HAP-1 (cell line): ENCODE results near the gene CCDC78.
"Not testable (repeated sequence)": the region's sequence is repeated elsewhere in the genome, so short reads cannot be mapped to it uniquely, and the experiment has no call there.

ENCODE experiments used
- DNase-seq, 2 experiments: peaks; one replicate each; pipeline ENCODE4 v3.0.0-alpha.2; 2016 to 2020; ENCODE audit warnings: low spot score in 2 of 2
- H3K27me3 ChIP-seq: fragments of 250-450 bp; sonication (Bioruptor Pico); 2 replicates; pipeline ENCODE4 v1.5.1; 2020; ENCODE audit warnings: low read depth, mild to moderate bottlenecking, moderate library complexity
- H3K36me3 ChIP-seq: fragments of 250-450 bp; sonication (Bioruptor Pico); replicated peaks from 2 replicates; pipeline ENCODE4 v1.5.1; 2020; ENCODE audit warnings: mild to moderate bottlenecking
- H3K4me1 ChIP-seq: fragments of 250-450 bp; sonication (Bioruptor Pico); 2 replicates; pipeline ENCODE4 v1.5.1; 2020; ENCODE audit warnings: mild to moderate bottlenecking
- H3K4me3 ChIP-seq: fragments of 250-450 bp; sonication (Bioruptor Pico); 2 replicates; pipeline ENCODE4 v1.5.1; 2020; ENCODE audit warnings: mild to moderate bottlenecking, moderate library complexity
- H3K9me3 ChIP-seq: fragments of 250-450 bp; sonication (Bioruptor Pico); 2 replicates; pipeline ENCODE4 v1.5.1; 2020; ENCODE audit warnings: mild to moderate bottlenecking, moderate library complexity
- in situ Hi-C: fragments of 300-500 bp; cut with MboI; formaldehyde crosslinking; loops from 3 replicates; pipeline ENCODE4 v1.14.3; 2020; ENCODE audit warnings: low sequenced_read_pairs, inconsistent platforms, mixed read lengths

The CCDC78 gene

DNA sequence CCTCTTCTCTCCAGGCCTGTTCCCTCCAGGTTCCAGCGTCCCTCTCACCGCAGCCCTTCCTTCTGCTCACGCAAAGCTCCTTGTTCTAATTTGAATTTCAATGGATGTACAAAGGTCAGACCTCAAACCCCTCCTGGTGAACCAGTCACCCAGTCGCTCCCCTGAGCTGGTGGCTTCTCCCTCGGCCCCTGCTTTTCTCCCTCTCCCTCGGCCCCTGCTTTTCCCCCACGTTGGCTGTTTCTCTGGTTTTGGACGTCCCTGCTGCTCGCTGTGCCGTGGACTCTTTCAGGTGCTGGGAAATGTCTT, 25.7 kb upstream of the CCDC78 start:
- peak; percentile 63 to 68 for DNase-seq
- Histone ChIP-seq H3K4me1 (peaks cover 11% of the 10 kb centered on the region), H3K36me3 (no peaks in the 10 kb centered on the region), H3K4me3 (no peak overlapping the region), H3K27me3 (no peaks in the 10 kb centered on the region), H3K9me3 (no peaks in the 10 kb centered on the region; the same call in 1 of the 2 replicates)
- in situ Hi-C loops: no loop called here

- in situ Hi-C loops: no loop called here
- Histone ChIP-seq H3K36me3 (no peaks in the 10 kb centered on the region), H3K27me3 (no peaks in the 10 kb centered on the region), H3K9me3 (no peaks in the 10 kb centered on the region; the same call in 1 of the 2 replicates), H3K4me1 (peaks cover 11% of the 10 kb centered on the region), H3K4me3 (no peak overlapping the region)
- DNase-seq: no peak
Measured at GRCh38 chr16:751152-752006, 25.1 kb upstream of the CCDC78 start.

DNA sequence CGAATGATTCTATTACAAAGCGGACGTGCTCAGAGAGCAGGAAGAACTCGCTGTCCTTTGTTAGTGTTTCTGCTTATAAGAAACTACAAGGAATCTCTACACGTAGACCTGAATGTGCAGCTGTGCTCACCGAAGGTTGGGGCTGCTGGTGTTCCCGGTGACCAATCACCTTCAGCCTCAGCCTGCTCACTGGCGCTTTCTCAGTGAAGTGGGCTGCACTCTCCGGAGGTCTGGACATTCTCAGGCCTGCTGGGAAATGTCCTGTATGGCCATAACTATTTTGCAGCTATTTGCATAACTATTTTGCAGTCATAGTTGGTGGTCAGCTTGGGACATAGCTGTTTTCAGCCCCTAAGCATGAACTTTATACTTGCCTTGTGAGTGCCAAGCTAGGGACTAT, 24.2 kb upstream of the CCDC78 start:
- Histone ChIP-seq H3K4me3 (no peak overlapping the region), H3K4me1 (peaks cover 11% of the 10 kb centered on the region), H3K9me3 (no peaks in the 10 kb centered on the region), H3K36me3 (no peaks in the 10 kb centered on the region), H3K27me3 (no peaks in the 10 kb centered on the region)
- in situ Hi-C loops: no loop called here
- no peak for DNase-seq

DNA sequence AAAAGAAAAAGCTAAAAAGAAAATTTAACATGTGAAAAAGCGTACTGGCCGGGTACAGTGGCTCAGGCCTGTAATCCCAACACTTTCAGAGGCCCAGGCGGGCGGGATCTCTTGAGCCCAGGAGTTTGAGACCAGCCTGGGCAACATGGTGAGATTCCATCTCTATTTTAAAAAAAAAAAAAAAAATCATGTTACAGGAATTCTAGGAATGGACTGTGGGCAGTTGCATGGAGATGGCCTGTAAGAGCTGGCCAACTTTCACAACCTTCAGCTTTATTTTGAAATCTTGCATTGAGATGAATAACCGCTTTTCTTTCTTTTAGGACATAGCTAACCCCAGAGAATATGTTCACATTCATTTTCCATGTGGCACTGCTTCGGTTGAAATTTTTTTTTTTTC, 22.8 kb upstream of the CCDC78 start:
- Histone ChIP-seq H3K4me3 (no peak overlapping the region), H3K27me3 (no peaks in the 10 kb centered on the region), H3K36me3 (no peaks in the 10 kb centered on the region), H3K9me3 (no peaks in the 10 kb centered on the region), H3K4me1 (peaks cover 11% of the 10 kb centered on the region)
- DNase-seq: no peak
- in situ Hi-C loops: no loop called here

DNA sequence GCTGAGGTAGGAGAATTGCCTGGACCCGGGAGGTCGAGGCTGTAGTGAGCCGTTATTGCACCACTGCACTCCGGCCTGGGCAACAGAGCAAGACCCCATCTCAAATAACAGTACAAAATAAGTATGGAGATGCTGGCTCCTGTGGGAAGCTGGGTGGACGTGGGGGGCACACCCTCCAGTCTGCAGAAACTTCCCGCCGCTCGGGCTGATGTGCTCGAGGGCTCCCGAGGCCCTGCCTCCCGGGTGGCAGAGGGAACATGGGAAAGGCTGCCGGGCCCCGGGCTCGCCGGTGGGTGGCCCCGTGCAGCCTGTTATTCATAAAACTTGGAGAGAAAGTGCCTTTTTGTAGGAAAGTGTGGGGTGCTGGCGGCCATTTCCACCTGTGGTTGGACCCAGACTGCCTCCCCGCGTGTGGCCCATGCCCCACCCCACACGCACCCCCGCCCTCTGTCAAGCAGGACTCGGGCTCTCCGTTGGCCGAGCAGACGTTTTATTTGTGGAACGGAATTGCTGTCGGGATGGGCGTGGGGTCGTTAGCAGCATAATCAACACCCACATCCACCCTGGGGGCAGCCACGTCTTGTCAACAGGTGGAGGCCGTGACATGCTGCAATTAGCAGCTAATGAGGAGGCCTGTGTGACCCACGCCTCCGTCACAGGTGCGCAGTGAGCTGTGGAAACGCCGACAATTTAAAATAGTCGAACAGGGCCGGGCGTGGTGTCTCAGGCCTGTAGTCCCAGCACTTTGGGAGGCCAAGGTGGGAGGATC, 21.9 kb upstream of the CCDC78 start:
- H3K4me1 ChIP-seq: peaks cover 11% of the 10 kb centered on the region
- H3K4me3 ChIP-seq: no peak overlapping the region
- H3K9me3 ChIP-seq: no peaks in the 10 kb centered on the region
- no peaks in the 10 kb centered on the region for H3K36me3 ChIP-seq
- DNase-seq: no peak
- H3K27me3 ChIP-seq: no peaks in the 10 kb centered on the region
- in situ Hi-C loops: no loop called here

- H3K27me3 ChIP-seq: no peaks in the 10 kb centered on the region
- H3K4me1 ChIP-seq: peaks cover 2% of the 10 kb centered on the region
- H3K9me3 ChIP-seq: no peaks in the 10 kb centered on the region
- DNase-seq: no peak
- H3K36me3 ChIP-seq: no peaks in the 10 kb centered on the region
- in situ Hi-C loops: no loop called here
- no peak overlapping the region for H3K4me3 ChIP-seq
Measured at GRCh38 chr16:746637-747036, 20.4 kb upstream of the CCDC78 start.

DNA sequence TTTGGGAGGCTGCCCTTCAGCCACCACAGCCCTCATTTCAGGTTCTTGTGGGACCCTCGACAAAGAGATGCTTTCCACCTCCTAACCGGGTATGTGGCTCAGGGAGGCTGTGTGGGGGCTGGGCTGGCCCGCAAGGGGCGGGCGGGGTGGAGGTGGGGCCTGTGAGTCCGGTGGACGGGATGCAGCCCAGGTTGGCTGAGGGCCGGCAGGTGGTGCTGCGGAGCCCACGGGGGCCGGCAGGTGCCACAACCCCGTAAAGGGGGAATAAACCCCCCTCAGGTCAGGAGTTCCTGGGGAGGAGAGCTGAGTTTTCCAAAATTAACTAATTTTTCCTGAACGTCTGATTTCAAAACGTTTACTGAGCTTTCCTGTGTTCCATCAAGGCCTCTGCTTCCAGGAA, 19.5 kb upstream of the CCDC78 start:
- H3K9me3 ChIP-seq: no peaks in the 10 kb centered on the region
- no peaks in the 10 kb centered on the region for H3K36me3 ChIP-seq
- H3K27me3 ChIP-seq: no peaks in the 10 kb centered on the region
- peaks cover 3% of the 10 kb centered on the region for H3K4me1 ChIP-seq
- DNase-seq: peak; percentile 31 to 81
- H3K4me3 ChIP-seq: no peak overlapping the region
- in situ Hi-C loops: no loop called here

GRCh38 chr16:743794-744500, 17.7 kb upstream of the CCDC78 start:
- no peaks in the 10 kb centered on the region for H3K27me3 ChIP-seq
- no peaks in the 10 kb centered on the region for H3K9me3 ChIP-seq
- H3K4me3 ChIP-seq: no peak overlapping the region
- DNase-seq: peak in 1 of 2 experiments; percentile 41
- in situ Hi-C loops: no loop called here
- H3K4me1 ChIP-seq: peaks cover 6% of the 10 kb centered on the region
- H3K36me3 ChIP-seq: peaks cover 3% of the 10 kb centered on the region

GRCh38 chr16:742894-743293, 16.7 kb upstream of the CCDC78 start:
- H3K27me3 ChIP-seq, H3K4me3 ChIP-seq, H3K36me3 ChIP-seq, H3K4me1 ChIP-seq, in situ Hi-C loops, DNase-seq, H3K9me3 ChIP-seq: not testable (repeated sequence)

DNA sequence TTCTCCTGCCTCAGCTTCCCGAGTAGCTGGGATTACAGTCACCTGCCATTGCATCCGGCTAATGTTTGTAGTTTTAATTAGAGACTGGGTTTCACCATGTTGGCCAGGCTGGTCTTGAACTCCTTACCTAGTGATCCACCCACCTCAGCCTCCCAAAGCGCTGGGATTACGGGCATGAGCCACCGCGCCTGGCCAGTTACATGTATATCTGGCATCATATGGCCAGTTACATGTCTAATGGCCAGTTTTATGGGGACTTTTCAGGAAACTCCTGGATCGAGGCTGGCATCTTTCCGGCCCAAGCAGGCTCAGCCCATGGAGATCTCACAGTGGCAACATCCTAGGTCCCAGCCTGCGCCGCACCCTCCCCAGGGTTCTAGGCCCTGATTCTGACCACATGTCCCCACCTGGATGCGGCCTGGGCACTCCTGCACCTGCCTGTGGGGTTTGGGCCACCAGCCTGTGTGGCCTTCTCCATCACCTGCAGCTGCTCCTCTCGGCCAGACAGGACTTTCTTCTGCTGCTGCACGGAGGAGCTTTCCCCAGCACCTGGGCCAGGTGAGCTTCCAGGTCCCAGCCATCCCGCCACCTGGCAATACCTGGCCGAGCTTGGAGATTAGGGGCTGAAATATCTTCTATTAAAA, 15.9 kb upstream of the CCDC78 start:
- peaks cover 6% of the 10 kb centered on the region for H3K4me1 ChIP-seq
- H3K4me3 ChIP-seq: no peak overlapping the region
- no peaks in the 10 kb centered on the region for H3K27me3 ChIP-seq
- H3K36me3 ChIP-seq: peaks cover 10% of the 10 kb centered on the region
- in situ Hi-C loops: no loop called here
- no peaks in the 10 kb centered on the region for H3K9me3 ChIP-seq
- DNase-seq: no peak

- H3K4me3 ChIP-seq: peak within 1 kb of the TSS; percentile 98
- peaks cover 6% of the 10 kb centered on the region for H3K4me1 ChIP-seq
- H3K9me3 ChIP-seq: no peaks in the 10 kb centered on the region
- no peaks in the 10 kb centered on the region for H3K27me3 ChIP-seq
- in situ Hi-C loops: no loop called here
- H3K36me3 ChIP-seq: peaks cover 22% of the 10 kb centered on the region
- DNase-seq: peak; percentile 72 to 92
Measured at GRCh38 chr16:740764-741505, 14.7 kb upstream of the CCDC78 start, which contains the start of gene CIAO3. CIAO3 (minus strand) TSS chr16:740997; CDS start chr16:740985, 12 bp downstream.

- Histone ChIP-seq H3K36me3 (peaks cover 27% of the 10 kb centered on the region), H3K9me3 (no peaks in the 10 kb centered on the region), H3K4me1 (peaks cover 6% of the 10 kb centered on the region), H3K27me3 (no peaks in the 10 kb centered on the region), H3K4me3 (peak overlapping the region; percentile 98)
- DNase-seq: no peak
- in situ Hi-C loops: no loop called here
Measured at GRCh38 chr16:740459-740763, 14.2 kb upstream of the CCDC78 start.
